Liver (tissue), 3 donors: ENCODE measurements around the gene NET1.

Source experiments
- ATF3 ChIP-seq: IDR thresholded peaks from 2 replicates; pipeline ENCODE4 v1.6.1; 2016; ENCODE audit warnings: antibody characterized with exemption
- CTCF ChIP-seq: fragments of 150-350 bp; IDR thresholded peaks from 2 replicates; pipeline ENCODE4 v1.5.1; 2017; ENCODE audit warnings: improper control_type of control experiment, low read depth, low read length; ENCODE audit not compliant: missing input control
- EGR1 ChIP-seq, 2 donors: IDR thresholded peaks; 2 replicates each; pipeline ENCODE4 v1.6.1; 2016 to 2018; ENCODE audit warnings: antibody characterized with exemption in 2 of 2, low read depth in 2 of 2
- MAX ChIP-seq: IDR thresholded peaks from 2 replicates; pipeline ENCODE4 v1.6.1; 2016; ENCODE audit warnings: antibody characterized with exemption
- REST ChIP-seq: IDR thresholded peaks from 2 replicates; pipeline ENCODE4 v1.6.1; 2016; ENCODE audit warnings: antibody characterized with exemption, mild to moderate bottlenecking
- TAF1 ChIP-seq: conservative IDR thresholded peaks from 2 replicates; pipeline ENCODE4 v1.6.1; 2016; ENCODE audit warnings: antibody characterized with exemption, mild to moderate bottlenecking
- donor health status: healthy.
- donor health status: healthy.

- TF ChIP-seq TAF1, result no peak
- TF ChIP-seq CTCF, result no peak
- TF ChIP-seq EGR1 (IDR thresholded peaks at IDR 0.05; ENCODE audit: low read depth in 2 of 2), result no peak
- no peak for TF ChIP-seq REST
- TF ChIP-seq ATF3, result no peak
- no peak for TF ChIP-seq MAX
Measured at GRCh38 chr10:5467634-5468255, 55.4 kb downstream of the NET1 start.
